GM12801 (cell line): Measurements from ENCODE around the gene CD83.

Source experiments
- TF ChIP-seq, protein P1 (sequence below): IDR thresholded peaks from one replicate; pipeline ENCODE4 v1.5.1; 2011; ENCODE audit warnings: control low read depth; ENCODE audit not compliant: insufficient read length; ENCODE audit errors: extremely low read depth

The CD83 gene, protein sequence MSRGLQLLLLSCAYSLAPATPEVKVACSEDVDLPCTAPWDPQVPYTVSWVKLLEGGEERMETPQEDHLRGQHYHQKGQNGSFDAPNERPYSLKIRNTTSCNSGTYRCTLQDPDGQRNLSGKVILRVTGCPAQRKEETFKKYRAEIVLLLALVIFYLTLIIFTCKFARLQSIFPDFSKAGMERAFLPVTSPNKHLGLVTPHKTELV

DNA sequence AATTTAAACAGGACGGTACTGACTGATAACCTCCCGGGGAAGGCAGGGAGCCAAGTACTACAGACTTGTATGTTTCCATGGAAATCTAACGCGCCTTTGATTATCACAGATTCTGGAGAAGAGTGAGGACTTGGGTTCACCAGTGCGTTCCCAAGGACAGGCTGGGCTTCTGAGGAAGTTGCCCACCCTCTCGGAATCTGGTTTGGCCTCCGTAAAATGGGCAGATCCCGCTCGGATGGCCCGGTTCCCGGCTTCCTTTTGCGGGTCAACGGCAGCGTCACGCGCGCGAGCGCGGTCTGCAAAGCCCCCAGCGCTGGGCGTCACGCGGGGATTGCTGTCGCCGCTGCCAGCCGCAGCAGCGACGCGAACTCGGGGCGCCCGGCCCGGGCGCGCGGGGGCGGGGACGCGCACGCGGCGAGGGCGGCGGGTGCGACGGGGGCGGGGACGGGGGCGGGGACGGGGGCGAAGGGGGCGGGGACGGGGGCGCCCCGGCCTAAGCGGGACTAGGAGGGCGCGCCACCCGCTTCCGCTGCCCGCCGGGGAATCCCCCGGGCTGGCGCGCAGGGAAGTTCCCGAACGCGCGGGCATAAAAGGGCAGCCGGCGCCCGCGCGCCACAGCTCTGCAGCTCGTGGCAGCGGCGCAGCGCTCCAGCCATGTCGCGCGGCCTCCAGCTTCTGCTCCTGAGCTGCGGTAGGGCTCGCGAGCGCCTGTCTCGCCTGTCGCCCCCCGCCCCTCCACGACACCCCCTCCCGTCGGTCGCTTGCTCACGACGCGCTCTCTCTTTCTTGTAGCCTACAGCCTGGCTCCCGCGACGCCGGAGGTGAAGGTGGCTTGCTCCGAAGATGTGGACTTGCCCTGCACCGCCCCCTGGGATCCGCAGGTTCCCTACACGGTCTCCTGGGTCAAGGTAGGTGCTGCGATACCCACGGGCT lies at the start of gene CD83:
Gene CD83 (plus strand): TSS at position 615 of the 933 bp plus-strand sequence. CDS start 40 bp downstream, at position 655.
- TF ChIP-seq, protein P1, sequence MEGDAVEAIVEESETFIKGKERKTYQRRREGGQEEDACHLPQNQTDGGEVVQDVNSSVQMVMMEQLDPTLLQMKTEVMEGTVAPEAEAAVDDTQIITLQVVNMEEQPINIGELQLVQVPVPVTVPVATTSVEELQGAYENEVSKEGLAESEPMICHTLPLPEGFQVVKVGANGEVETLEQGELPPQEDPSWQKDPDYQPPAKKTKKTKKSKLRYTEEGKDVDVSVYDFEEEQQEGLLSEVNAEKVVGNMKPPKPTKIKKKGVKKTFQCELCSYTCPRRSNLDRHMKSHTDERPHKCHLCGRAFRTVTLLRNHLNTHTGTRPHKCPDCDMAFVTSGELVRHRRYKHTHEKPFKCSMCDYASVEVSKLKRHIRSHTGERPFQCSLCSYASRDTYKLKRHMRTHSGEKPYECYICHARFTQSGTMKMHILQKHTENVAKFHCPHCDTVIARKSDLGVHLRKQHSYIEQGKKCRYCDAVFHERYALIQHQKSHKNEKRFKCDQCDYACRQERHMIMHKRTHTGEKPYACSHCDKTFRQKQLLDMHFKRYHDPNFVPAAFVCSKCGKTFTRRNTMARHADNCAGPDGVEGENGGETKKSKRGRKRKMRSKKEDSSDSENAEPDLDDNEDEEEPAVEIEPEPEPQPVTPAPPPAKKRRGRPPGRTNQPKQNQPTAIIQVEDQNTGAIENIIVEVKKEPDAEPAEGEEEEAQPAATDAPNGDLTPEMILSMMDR, result no peak

DNA sequence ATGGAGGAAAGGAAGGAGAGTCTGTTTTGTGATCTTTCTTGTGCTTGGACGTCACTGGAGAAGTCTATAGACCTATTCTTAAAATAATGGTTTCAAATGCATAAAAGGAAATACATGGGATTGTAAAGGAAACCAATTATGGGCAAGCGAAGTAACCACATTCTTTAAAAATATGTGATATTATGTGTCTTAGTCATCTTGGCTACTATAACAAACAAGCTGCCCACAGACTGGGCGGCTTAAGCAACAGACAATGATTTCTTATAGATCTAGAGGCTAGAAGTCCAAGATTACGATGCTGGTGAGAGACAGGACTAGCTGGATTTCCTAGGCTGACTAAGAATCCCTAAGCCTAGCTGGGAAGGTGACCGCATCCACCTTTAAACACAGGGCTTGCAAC lies 49.4 kb upstream of the CD83 start:
- TF ChIP-seq, protein P1, result no peak

DNA sequence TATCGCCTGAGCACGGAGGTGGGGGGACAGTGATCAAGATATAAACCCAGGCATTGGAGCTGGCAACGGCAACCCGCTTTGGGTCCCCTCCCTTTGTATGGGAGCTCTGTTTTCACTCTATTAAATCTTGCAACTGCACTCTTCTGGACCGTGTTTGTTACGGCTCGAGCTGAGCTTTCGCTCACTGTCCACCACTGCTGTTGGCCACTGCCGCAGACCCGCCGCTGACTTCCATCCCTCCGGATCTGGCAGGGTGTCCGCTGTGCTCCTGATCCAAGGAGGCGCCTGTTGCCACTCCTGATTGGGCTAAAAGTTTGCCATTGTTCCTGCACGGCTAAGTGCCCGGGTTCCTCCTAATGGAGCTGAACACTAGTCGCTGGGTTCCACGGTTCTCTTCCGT lies 48.9 kb upstream of the CD83 start:
- TF ChIP-seq, protein P1, result no peak

DNA sequence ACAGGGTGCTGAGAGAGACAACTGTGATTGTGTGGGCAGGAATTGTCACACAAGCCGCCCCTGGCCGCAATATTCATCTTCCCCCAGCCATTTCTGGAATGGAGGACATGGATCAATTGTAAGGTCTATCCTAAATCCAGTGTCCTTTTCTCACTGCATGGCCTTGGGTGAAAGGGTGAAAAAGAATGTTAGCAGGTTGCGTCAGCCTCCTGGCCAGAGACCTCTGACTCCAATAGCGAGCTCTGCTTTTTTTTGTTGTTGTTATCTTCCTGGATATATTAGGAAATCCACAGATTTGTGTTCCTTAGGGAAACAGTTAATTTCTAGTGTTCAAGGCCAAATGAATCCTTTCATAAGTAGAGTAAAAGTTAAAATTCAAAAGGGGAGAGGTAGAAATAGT lies 47.1 kb upstream of the CD83 start:
- TF ChIP-seq, protein P1, result no peak

DNA sequence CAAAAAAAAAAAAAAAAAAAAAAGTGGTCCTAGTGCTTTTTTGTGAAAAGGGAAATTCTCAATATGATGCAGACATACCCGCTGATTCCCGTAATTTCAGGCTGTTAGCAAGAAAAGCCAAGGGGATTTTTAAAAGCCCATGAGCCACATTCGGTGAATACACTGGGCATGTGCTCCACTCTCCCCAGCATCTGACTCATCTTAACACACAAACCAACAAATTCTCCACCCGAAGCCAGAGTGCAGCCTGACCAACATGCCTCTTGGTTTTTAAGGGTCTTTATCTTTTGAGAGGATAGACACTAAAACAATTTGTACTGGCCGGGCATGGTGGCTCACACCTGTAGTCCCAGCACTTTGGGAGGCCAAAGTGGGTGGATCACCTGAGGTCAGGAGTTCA lies 45.5 kb upstream of the CD83 start:
- TF ChIP-seq, protein P1, result no peak

DNA sequence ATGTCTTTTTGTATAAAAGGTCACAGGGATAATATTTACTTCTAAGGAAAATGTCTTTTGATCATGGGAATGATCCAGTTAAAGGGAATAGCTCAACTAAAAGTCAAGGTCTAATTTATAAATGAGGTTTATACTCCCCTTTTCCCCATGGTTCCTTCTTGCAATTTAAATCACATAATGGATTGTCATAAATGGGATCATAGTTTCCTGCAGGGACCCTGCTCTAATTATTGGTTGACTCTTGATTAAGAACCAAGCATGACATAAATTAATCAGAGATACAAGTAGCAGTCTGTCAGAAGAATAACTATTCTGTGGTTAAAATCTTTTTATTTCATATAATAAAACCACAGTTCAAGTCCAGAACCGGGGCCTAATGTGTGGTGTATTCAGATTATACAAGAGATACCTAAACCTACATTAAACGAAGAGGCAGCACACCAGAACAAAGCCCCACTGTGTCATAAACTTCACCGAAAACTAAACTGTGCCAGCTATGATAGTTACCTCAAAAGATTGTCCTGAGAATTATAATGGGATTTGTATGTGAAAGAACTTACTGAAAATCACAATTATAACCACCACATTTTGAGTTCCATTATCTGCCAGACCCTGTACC lies 43.0 kb upstream of the CD83 start:
- TF ChIP-seq, protein P1, result no peak

DNA sequence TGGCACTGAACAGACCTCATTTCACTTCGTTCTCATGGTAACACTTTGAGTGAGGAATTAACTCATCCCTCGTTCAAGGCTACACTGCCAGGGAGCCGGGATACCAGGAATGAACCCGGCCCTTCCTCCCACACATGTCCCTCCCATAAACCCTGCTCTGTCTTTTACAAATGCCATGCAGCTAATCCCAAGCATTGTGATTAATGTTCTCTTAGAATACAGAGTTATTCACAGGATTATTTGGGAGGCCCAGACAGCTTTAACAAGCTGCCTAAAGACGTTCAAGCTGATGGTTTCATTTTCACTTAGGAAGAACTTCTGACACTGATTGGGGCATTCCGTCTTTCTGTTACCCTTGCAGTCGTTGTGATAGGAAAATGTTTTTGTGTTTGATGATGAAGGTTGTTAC lies 42.5 kb upstream of the CD83 start:
- TF ChIP-seq, protein P1, result no peak
